Fibroblast of lung (primary cell): ENCODE results near the gene ERCC1. TPM values are rescaled to one million over a fixed set of nuclear protein-coding genes. Genes with fewer than 3 reads are reported as not detected.

Source experiments
- DNase-seq, 2 donors: peaks; one replicate each; pipeline versions ENCODE4 v3.0.0 to v3.0.0-alpha.2; 2010; ENCODE audit warnings: low read depth in 2 of 2
- H2AFZ ChIP-seq: 2 replicates; pipeline ENCODE4 v1.5.1; 2012; ENCODE audit warnings: low read length, control low read depth, inconsistent platforms
- H3K27ac ChIP-seq: 2 replicates; pipeline ENCODE4 v1.5.1; 2011; ENCODE audit warnings: low read length, control low read depth; ENCODE audit not compliant: insufficient read depth
- H3K27me3 ChIP-seq: 2 replicates; pipeline ENCODE4 v1.5.1; 2011; ENCODE audit warnings: mild to moderate bottlenecking, low read length; ENCODE audit not compliant: control insufficient read depth, insufficient read depth
- H3K36me3 ChIP-seq: 2 replicates; pipeline ENCODE4 v1.5.1; 2011; ENCODE audit warnings: low read length; ENCODE audit not compliant: control insufficient read depth, insufficient read depth
- H3K4me1 ChIP-seq: 2 replicates; pipeline ENCODE4 v1.5.1; 2011; ENCODE audit warnings: low read length; ENCODE audit not compliant: control insufficient read depth, insufficient read depth; ENCODE audit errors: extremely low read depth
- H3K4me2 ChIP-seq: 2 replicates; pipeline ENCODE4 v1.5.1; 2011; ENCODE audit warnings: low read length, control low read depth; ENCODE audit not compliant: insufficient read depth; ENCODE audit errors: extremely low read depth
- H3K4me3 ChIP-seq, 4 experiments: fragments of 200-600 bp in 1 of 4; sonication (generic) in 1 of 4; replicated peaks in 1 of 4; 2 replicates each; pipeline ENCODE4 v1.5.1; 2011 to 2016; ENCODE audit warnings: low read length in 4 of 4, low read depth in 3 of 4, mild to moderate bottlenecking in 3 of 4, control low read depth in 2 of 4, inconsistent platforms in 1 of 4, mixed read lengths in 1 of 4; ENCODE audit not compliant: insufficient read depth in 1 of 4; ENCODE audit errors: control extremely low read depth in 1 of 4
- H3K79me2 ChIP-seq: 2 replicates; pipeline ENCODE4 v1.5.1; 2012; ENCODE audit warnings: mild to moderate bottlenecking, low read length, inconsistent platforms; ENCODE audit not compliant: control insufficient read depth, insufficient read depth
- H3K9ac ChIP-seq: 2 replicates; pipeline ENCODE4 v1.5.1; 2011; ENCODE audit warnings: mild to moderate bottlenecking, low read length, control low read depth; ENCODE audit not compliant: insufficient read depth
- H3K9me3 ChIP-seq: 2 replicates; pipeline ENCODE4 v1.5.1; 2012; ENCODE audit warnings: low read depth, low read length; ENCODE audit not compliant: control insufficient read depth, insufficient read depth
- H4K20me1 ChIP-seq: 2 replicates; pipeline ENCODE4 v1.5.1; 2011; ENCODE audit warnings: low read length; ENCODE audit not compliant: control insufficient read depth, insufficient read depth; ENCODE audit errors: extremely low read depth
- CTCF ChIP-seq, 2 donors: IDR thresholded peaks in 1 of 2; conservative IDR thresholded peaks in 1 of 2; 1 replicate in 1 of 2; 2 replicates in 1 of 2; pipeline ENCODE4 v1.5.1; 2011 to 2012; ENCODE audit warnings: low read length in 2 of 2, control low read depth in 1 of 2, inconsistent platforms in 1 of 2, low read depth in 1 of 2, mild to moderate bottlenecking in 1 of 2
- EZH2 ChIP-seq: IDR thresholded peaks from 2 replicates; pipeline ENCODE4 v1.5.1; 2012; ENCODE audit warnings: low read length, control low read depth, mild to moderate bottlenecking; ENCODE audit errors: missing control alignments
- polyA plus RNA-seq, 2 donors: library from polyadenylated mRNA; depleted of rRNA in 1 of 2; stranded (reverse) in 1 of 2; unstranded in 1 of 2; fragments of >200 nt; gene quantifications; 2 replicates each; pipeline ENCODE4 v1.2.1, GENCODE V29; 2011 to 2012; ENCODE audit warnings: missing spikeins in 1 of 2
- total RNA-seq: library from RNA; depleted of rRNA; stranded (reverse); fragments of >200 nt; gene quantifications from 2 replicates; pipeline ENCODE4 v1.2.1, GENCODE V29; 2014

ERCC1 gene
- total and polyA plus RNA-seq, 2 donors (not counting 1 experiment from before 2014, with no cell fraction given): 49.3 to 81.1 TPM

GRCh38 chr19:45357445-45357783, 66.3 kb downstream of the ERCC1 start:
- H3K4me2 ChIP-seq: no peak overlapping the region
- H3K27me3 ChIP-seq: no peaks in the 10 kb centered on the region
- no peaks in the 10 kb centered on the region for H3K9me3 ChIP-seq
- TF ChIP-seq EZH2 (no peak), CTCF (conservative IDR thresholded peaks at IDR 0.05 in 1 of 2, IDR thresholded peaks at IDR 0.05 in 1 of 2; ENCODE audit: low read depth in 1 of 2, low read length in 2 of 2) (no peak)
- no peak overlapping the region for H3K27ac ChIP-seq
- H3K36me3 ChIP-seq: peaks cover 32% of the 10 kb centered on the region
- no peak overlapping the region for H3K9ac ChIP-seq
- H2AFZ ChIP-seq: no peak overlapping the region
- H3K4me3 ChIP-seq: no peak overlapping the region
- H3K4me1 ChIP-seq: no peaks in the 10 kb centered on the region
- no peaks in the 10 kb centered on the region for H3K79me2 ChIP-seq
- DNase-seq: no peak
- H4K20me1 ChIP-seq: no peaks in the 10 kb centered on the region

Other genes starting within 250 kb of the ERCC1 start
- 15.9 and 20.0 TPM in 2 replicates for gene TRAPPC6A, start 245.7 kb downstream of the ERCC1 start, total RNA-seq
- 4.5 and 9.3 TPM in 2 replicates for gene TRAPPC6A, start 245.7 kb downstream of the ERCC1 start, polyA plus RNA-seq
- 2.6 and 3.8 TPM in 2 replicates for gene BLOC1S3, start 245.1 kb downstream of the ERCC1 start, total RNA-seq
- 5.2 and 5.6 TPM in 2 replicates for gene BLOC1S3, start 245.1 kb downstream of the ERCC1 start, polyA plus RNA-seq
- gene EXOC3L2, start 178.5 kb downstream of the ERCC1 start, total RNA-seq: under 0.01 TPM in 1 of 2 replicates, not detected in the other
- not detected in 2 replicates for gene EXOC3L2, start 178.5 kb downstream of the ERCC1 start, polyA plus RNA-seq
- gene MARK4, start 172.6 kb downstream of the ERCC1 start, total RNA-seq: 7.4 and 8.9 TPM in 2 replicates
- 14.1 and 19.5 TPM in 2 replicates for gene MARK4, start 172.6 kb downstream of the ERCC1 start, polyA plus RNA-seq
- not detected in 2 replicates for gene CKM, start 101.0 kb downstream of the ERCC1 start, total RNA-seq
- gene CKM, start 101.0 kb downstream of the ERCC1 start, polyA plus RNA-seq: 0.03 TPM in 1 of 2 replicates, not detected in the other
- gene KLC3, start 83.2 kb downstream of the ERCC1 start, total RNA-seq: 0.17 TPM in 1 of 2 replicates, not detected in the other
- gene KLC3, start 83.2 kb downstream of the ERCC1 start, polyA plus RNA-seq: 0.09 TPM in 1 of 2 replicates, not detected in the other
- gene ERCC2, start 53.3 kb downstream of the ERCC1 start, total RNA-seq: 16.7 and 21.6 TPM in 2 replicates
- gene ERCC2, start 53.3 kb downstream of the ERCC1 start, polyA plus RNA-seq: 51.6 and 57.1 TPM in 2 replicates
- 1.5 and 3.0 TPM in 2 replicates for gene PPP1R13L, start 18.8 kb downstream of the ERCC1 start, total RNA-seq
- 1.2 and 5.8 TPM in 2 replicates for gene PPP1R13L, start 18.8 kb downstream of the ERCC1 start, polyA plus RNA-seq
- gene POLR1G, start 17.3 kb downstream of the ERCC1 start, total RNA-seq: 3.6 and 5.4 TPM in 2 replicates
- 4.7 and 5.3 TPM in 2 replicates for gene POLR1G, start 17.3 kb downstream of the ERCC1 start, polyA plus RNA-seq
- 9.5 and 24.9 TPM in 2 replicates for gene FOSB, start 44.1 kb upstream of the ERCC1 start, total RNA-seq
- 2.8 and 48.6 TPM in 2 replicates for gene FOSB, start 44.1 kb upstream of the ERCC1 start, polyA plus RNA-seq
- 5.1 and 7.9 TPM in 2 replicates for gene RTN2, start 73.1 kb upstream of the ERCC1 start, total RNA-seq
- 8.9 and 11.7 TPM in 2 replicates for gene RTN2, start 73.1 kb upstream of the ERCC1 start, polyA plus RNA-seq
- 1.8 and 2.8 TPM in 2 replicates for gene PPM1N, start 74.5 kb upstream of the ERCC1 start, total RNA-seq
- 2.3 and 2.6 TPM in 2 replicates for gene PPM1N, start 74.5 kb upstream of the ERCC1 start, polyA plus RNA-seq
- gene VASP, start 83.6 kb upstream of the ERCC1 start, total RNA-seq: 33.1 and 40.3 TPM in 2 replicates
- gene VASP, start 83.6 kb upstream of the ERCC1 start, polyA plus RNA-seq: 62.3 and 67.9 TPM in 2 replicates
- 3.1 and 3.8 TPM in 2 replicates for gene OPA3, start 160.9 kb upstream of the ERCC1 start, total RNA-seq
- 8.3 and 11.3 TPM in 2 replicates for gene OPA3, start 160.9 kb upstream of the ERCC1 start, polyA plus RNA-seq
- under 0.01 TPM in 1 of 2 replicates, not detected in the other for gene GPR4, start 178.3 kb upstream of the ERCC1 start, total RNA-seq
- 0.47 and 0.58 TPM in 2 replicates for gene GPR4, start 178.3 kb upstream of the ERCC1 start, polyA plus RNA-seq
- gene EML2, start 215.5 kb upstream of the ERCC1 start, total RNA-seq: 34.7 and 69.9 TPM in 2 replicates
- gene EML2, start 215.5 kb upstream of the ERCC1 start, polyA plus RNA-seq: 11.0 and 11.2 TPM in 2 replicates
- not detected in 2 replicates for gene GIPR, start 244.3 kb upstream of the ERCC1 start, total RNA-seq
- 0.05 and 0.25 TPM in 2 replicates for gene GIPR, start 244.3 kb upstream of the ERCC1 start, polyA plus RNA-seq